Heart left ventricle (tissue), 13 donors: ENCODE data around the gene NFKB1.

Source experiments
- CTCF ChIP-seq, 12 donors: fragments of 200-600 bp; sonication (generic) in 4 of 12; IDR thresholded peaks; one replicate each; pipeline versions ENCODE4 v1.5.0 to v1.8.0; 2018 to 2022; ENCODE audit warnings: antibody characterized with exemption in 12 of 12, mild to moderate bottlenecking in 5 of 12
- POLR2A ChIP-seq, 2 donors: fragments of 450-650 bp; IDR thresholded peaks; one replicate each; pipeline ENCODE4 v1.6.1; 2017; ENCODE audit warnings: antibody characterized with exemption in 2 of 2, mild to moderate bottlenecking in 2 of 2, moderate library complexity in 2 of 2
- donor health status: ischemic (EF 13 %, LVEDD 7.1; RV severe dilation, severe dysfunction).
- donor health status: DM: no; HTN: yes; CAD: no.
- donor health status: DM: no; HTN: no; CAD: no.
- donor health status: ischemic (EF 25% LVEDD 6.9; RV normal size, moderate dysfunction).
- donor health status: ischemic (EF 25% LVEDD 5.7; RV mildly dilated, moderate dysfunction).
- donor health status: ischemic (EF 35%, LVEDD 5.7; RV mildly dilated, moderate dysfunction).
- donor health status: nonischemic (EF 11% LVEDD 7.7; RV severe dilation, severe dysfunction).
- donor health status: DM: yes; HTN: yes; CAD: no.
- donor health status: PGD.
- donor health status: ischemic (EF 29% LVEDD 5.4; RV normal size, mild dysfunction).
- donor health status: nonischemic (EF 23%, LVEDD 6.1; RV moderate dilation, normal function).

- TF ChIP-seq CTCF (IDR thresholded peaks at IDR 0.05) (no peak), POLR2A (IDR thresholded peaks at IDR 0.05) (no peak)
These were observed 59.6 kb downstream of the NFKB1 start for GRCh38 chr4:102560571-102561341.
